ENCODE measurements around the gene MRAP.

GRCh38 chr21:32276671-32277070 lies 22.0 kb upstream of the MRAP start:
- TF ChIP-seq, protein P1, sequence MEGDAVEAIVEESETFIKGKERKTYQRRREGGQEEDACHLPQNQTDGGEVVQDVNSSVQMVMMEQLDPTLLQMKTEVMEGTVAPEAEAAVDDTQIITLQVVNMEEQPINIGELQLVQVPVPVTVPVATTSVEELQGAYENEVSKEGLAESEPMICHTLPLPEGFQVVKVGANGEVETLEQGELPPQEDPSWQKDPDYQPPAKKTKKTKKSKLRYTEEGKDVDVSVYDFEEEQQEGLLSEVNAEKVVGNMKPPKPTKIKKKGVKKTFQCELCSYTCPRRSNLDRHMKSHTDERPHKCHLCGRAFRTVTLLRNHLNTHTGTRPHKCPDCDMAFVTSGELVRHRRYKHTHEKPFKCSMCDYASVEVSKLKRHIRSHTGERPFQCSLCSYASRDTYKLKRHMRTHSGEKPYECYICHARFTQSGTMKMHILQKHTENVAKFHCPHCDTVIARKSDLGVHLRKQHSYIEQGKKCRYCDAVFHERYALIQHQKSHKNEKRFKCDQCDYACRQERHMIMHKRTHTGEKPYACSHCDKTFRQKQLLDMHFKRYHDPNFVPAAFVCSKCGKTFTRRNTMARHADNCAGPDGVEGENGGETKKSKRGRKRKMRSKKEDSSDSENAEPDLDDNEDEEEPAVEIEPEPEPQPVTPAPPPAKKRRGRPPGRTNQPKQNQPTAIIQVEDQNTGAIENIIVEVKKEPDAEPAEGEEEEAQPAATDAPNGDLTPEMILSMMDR (conservative IDR thresholded peaks at IDR 0.05; ENCODE audit: low read depth, low read length) = no peak
- no peak for TF ChIP-seq EZH2 (IDR thresholded peaks at IDR 0.05; ENCODE audit: borderline replicate concordance, low read depth, low read length, poor library complexity, severe bottlenecking)

Data from A673 (cell line).